GM23248 (cell line): ENCODE measurements around the gene MICB. TPM values are rescaled to one million over a fixed set of nuclear protein-coding genes. Genes with fewer than 3 reads are reported as not detected.

Experiments used
- DNase-seq: peaks from one replicate; pipeline ENCODE4 v3.0.0-alpha.2; 2015
- H2AFZ ChIP-seq: fragments of 200-600 bp; sonication (generic); 2 replicates; pipeline ENCODE4 v1.6.1; 2016; ENCODE audit warnings: antibody characterized with exemption
- H3F3A ChIP-seq: fragments of 200-600 bp; sonication (generic); 2 replicates; pipeline ENCODE4 v1.6.1; 2016; ENCODE audit warnings: mild to moderate bottlenecking, antibody characterized with exemption, mixed run types; ENCODE audit not compliant: insufficient read depth
- H3K27ac ChIP-seq: fragments of 200-600 bp; sonication (generic); 2 replicates; pipeline ENCODE4 v1.5.1; 2016; ENCODE audit warnings: mild to moderate bottlenecking
- H3K27me3 ChIP-seq: fragments of 200-600 bp; sonication (generic); replicated peaks from 2 replicates; pipeline ENCODE4 v1.6.1; 2016; ENCODE audit warnings: mild to moderate bottlenecking; ENCODE audit not compliant: insufficient read depth
- H3K36me3 ChIP-seq: fragments of 200-600 bp; sonication (generic); 2 replicates; pipeline ENCODE4 v1.6.1; 2016; ENCODE audit warnings: low read depth, mild to moderate bottlenecking
- H3K4me1 ChIP-seq: fragments of 200-600 bp; sonication (generic); 2 replicates; pipeline ENCODE4 v1.6.1; 2016; ENCODE audit warnings: mild to moderate bottlenecking; ENCODE audit not compliant: insufficient read depth
- H3K4me2 ChIP-seq: fragments of 200-600 bp; sonication (generic); one replicate; pipeline ENCODE4 v1.6.1; 2016; ENCODE audit warnings: mild to moderate bottlenecking; ENCODE audit not compliant: unreplicated experiment
- H3K4me3 ChIP-seq: fragments of 200-600 bp; sonication (generic); 2 replicates; pipeline ENCODE4 v1.5.1; 2016; ENCODE audit warnings: mild to moderate bottlenecking
- H3K79me2 ChIP-seq: fragments of 200-600 bp; sonication (generic); 2 replicates; pipeline ENCODE4 v1.6.1; 2016; ENCODE audit warnings: mild to moderate bottlenecking; ENCODE audit not compliant: insufficient read depth
- H3K9ac ChIP-seq: fragments of 200-600 bp; sonication (generic); 2 replicates; pipeline ENCODE4 v1.6.1; 2016; ENCODE audit warnings: mild to moderate bottlenecking
- H3K9me2 ChIP-seq: fragments of 200-600 bp; sonication (generic); 2 replicates; pipeline ENCODE4 v1.6.1; 2016; ENCODE audit warnings: mixed run types, mild to moderate bottlenecking, moderate library complexity; ENCODE audit not compliant: insufficient read depth
- H3K9me3 ChIP-seq: fragments of 200-600 bp; sonication (generic); one replicate; pipeline ENCODE4 v1.6.1; 2017; ENCODE audit warnings: low read depth
- H4K20me1 ChIP-seq: fragments of 200-600 bp; sonication (generic); 2 replicates; pipeline ENCODE4 v1.6.0; 2016; ENCODE audit not compliant: insufficient read depth
- EZH2 ChIP-seq: fragments of 200-600 bp; sonication (generic); IDR thresholded peaks from 2 replicates; pipeline ENCODE4 v1.6.1; 2018; ENCODE audit warnings: antibody characterized with exemption, mild to moderate bottlenecking; ENCODE audit not compliant: insufficient read depth, poor library complexity, severe bottlenecking
- EZH2phosphoT487 ChIP-seq: fragments of 200-600 bp; sonication (generic); IDR thresholded peaks from 2 replicates; pipeline ENCODE4 v1.6.1; 2018; ENCODE audit warnings: antibody characterized with exemption, moderate library complexity, mild to moderate bottlenecking, low read depth; ENCODE audit not compliant: insufficient read depth
- WGBS, 2 experiments: methylation state at CpG; one replicate each; pipeline ENCODE4 v1.1.6; 2015 to 2017; ENCODE audit warnings: low lambda C conversion rate in 2 of 2, low coverage in 1 of 2; ENCODE audit errors: missing lambda C conversion rate in 2 of 2; 5-methylcytosine and 5-hydroxymethylcytosine counted together
- in situ Hi-C: fragments of 300-500 bp; cut with MboI; formaldehyde crosslinking; loops from 2 replicates; pipeline ENCODE4 v1.15.0; 2020
- polyA plus RNA-seq: library from polyadenylated mRNA; unstranded; fragments of >200 nt; fragmentation: Nextera tagmentation; extraction: Ambion mirVana; gene quantifications from 2 replicates; pipeline ENCODE4 v1.2.1, GENCODE V29; 2016
- total RNA-seq: library from RNA; depleted of rRNA; stranded (reverse); fragments of >200 nt; shearing (Covaris generic); gene quantifications from 2 replicates; pipeline ENCODE4 v1.2.3, GENCODE V29; 2014

Gene MICB
- total and polyA plus RNA-seq, 2 experiments from 2014 or later = 4.1 to 4.2 TPM

DNA sequence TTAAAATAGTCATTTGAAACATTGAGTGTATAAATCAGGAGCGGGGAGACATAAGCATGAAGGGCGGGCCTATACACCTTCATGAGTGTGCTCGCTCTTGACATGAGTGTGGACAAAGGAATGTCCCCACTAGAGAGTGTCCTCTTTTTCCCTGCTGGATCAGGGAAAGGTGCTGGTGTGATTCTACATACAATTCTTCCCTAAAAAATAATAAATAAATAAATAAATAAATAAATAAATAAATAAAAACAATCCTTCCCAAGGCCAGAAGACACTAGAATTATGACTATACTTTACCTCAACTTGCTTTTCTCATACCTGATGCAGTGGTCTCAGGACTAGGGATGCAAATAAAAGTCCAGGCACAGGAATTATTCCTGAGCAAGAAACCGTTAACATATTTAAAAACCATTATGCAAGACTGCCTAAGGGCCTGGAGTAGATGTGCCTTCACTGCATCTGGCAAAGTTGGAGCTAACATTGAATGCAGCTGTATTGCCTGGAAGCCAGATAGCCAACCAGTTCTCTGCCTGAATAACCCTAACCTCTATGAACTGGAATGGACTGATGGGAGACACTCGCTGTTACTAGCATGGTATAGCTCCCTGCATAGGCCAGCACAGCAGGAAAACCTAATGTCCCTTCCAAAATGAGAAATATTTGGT, 37.5 kb upstream of the MICB start:
- H3K9me3 ChIP-seq = no peaks in the 10 kb centered on the region
- no peaks in the 10 kb centered on the region for H3K36me3 ChIP-seq
- no peaks in the 10 kb centered on the region for H3K27me3 ChIP-seq
- TF ChIP-seq EZH2phosphoT487 (no peak), EZH2 (no peak)
- in situ Hi-C loops = no loop called here
- no peak overlapping the region for H3K4me2 ChIP-seq
- DNase-seq = no peak
- H2AFZ ChIP-seq = no peak overlapping the region
- no peak overlapping the region for H3K27ac ChIP-seq
- no peak overlapping the region for H3K9ac ChIP-seq
- H3K4me3 ChIP-seq = no peak overlapping the region
- peaks cover 4% of the 10 kb centered on the region; the same call in 1 of the 2 replicates for H3F3A ChIP-seq
- WGBS, 2 experiments = 94% methylated on average over 5 of the region's 5 CpGs
- H3K9me2 ChIP-seq = no peaks in the 10 kb centered on the region
- no peaks in the 10 kb centered on the region; the same call in 1 of the 2 replicates for H3K4me1 ChIP-seq
- H4K20me1 ChIP-seq = no peaks in the 10 kb centered on the region
- no peaks in the 10 kb centered on the region for H3K79me2 ChIP-seq

DNA sequence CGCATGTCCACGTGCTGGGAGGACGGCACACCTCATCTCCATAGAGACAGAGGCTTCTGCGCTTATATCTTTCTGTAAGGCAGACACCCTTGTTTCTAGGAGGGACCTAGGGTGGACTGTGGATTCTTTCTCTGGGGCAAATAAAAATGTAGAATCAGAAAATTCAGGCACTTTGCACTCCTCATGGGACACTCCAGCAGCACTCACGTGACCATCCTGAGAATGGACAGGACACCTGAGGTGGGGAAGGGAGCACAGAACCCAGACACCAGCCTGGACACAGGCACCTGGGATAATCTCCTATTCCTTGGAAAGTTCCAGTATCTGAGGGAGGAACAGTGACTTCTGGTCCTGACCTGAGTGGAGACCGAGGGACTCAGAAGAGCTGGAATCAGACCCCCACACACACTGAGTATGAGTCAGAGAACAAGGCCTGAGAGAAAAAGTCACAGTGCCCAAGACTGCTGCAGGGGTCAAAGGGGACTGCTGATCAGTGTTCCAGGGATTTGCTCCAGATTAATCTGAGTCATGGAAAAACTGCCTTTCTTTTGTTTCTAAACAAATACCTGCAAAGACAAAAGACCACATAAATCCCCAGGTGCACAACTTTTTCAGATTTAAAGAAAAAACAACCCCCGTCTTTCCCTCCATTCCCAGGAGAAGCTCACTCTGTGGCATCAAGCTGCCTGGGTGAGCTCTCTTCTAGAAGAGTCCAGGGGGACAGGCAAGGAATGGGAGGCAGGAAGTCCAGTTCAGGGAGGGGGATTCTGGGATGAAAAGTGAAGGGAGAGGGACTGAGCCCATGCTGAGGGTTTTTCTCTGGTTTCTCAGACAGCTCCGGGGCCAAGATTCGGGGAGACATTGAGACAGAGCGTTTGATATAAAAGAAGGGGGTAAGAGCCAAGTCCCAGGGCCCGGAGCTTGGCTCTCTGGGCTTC, 35.6 kb upstream of the MICB start:
- Histone ChIP-seq H4K20me1 (no peaks in the 10 kb centered on the region), H3K4me3 (peak overlapping the region; percentile 57), H3K9me2 (no peaks in the 10 kb centered on the region), H3F3A (peaks cover 4% of the 10 kb centered on the region; the same call in 1 of the 2 replicates), H3K9ac (peak overlapping the region; percentile 43; the same call in 1 of the 2 replicates), H3K9me3 (no peaks in the 10 kb centered on the region), H2AFZ (peak overlapping the region; percentile 74), H3K36me3 (no peaks in the 10 kb centered on the region), H3K27ac (no peak overlapping the region), H3K27me3 (no peaks in the 10 kb centered on the region), H3K79me2 (no peaks in the 10 kb centered on the region), H3K4me2 (peak overlapping the region; percentile 59), H3K4me1 (no peaks in the 10 kb centered on the region; the same call in 1 of the 2 replicates)
- DNase-seq = peak; percentile 40
- in situ Hi-C loops = no loop called here
- TF ChIP-seq EZH2 (no peak), EZH2phosphoT487 (no peak)
- WGBS, 2 experiments = 53 to 54% methylated on average over 11 of the region's 11 CpGs

DNA sequence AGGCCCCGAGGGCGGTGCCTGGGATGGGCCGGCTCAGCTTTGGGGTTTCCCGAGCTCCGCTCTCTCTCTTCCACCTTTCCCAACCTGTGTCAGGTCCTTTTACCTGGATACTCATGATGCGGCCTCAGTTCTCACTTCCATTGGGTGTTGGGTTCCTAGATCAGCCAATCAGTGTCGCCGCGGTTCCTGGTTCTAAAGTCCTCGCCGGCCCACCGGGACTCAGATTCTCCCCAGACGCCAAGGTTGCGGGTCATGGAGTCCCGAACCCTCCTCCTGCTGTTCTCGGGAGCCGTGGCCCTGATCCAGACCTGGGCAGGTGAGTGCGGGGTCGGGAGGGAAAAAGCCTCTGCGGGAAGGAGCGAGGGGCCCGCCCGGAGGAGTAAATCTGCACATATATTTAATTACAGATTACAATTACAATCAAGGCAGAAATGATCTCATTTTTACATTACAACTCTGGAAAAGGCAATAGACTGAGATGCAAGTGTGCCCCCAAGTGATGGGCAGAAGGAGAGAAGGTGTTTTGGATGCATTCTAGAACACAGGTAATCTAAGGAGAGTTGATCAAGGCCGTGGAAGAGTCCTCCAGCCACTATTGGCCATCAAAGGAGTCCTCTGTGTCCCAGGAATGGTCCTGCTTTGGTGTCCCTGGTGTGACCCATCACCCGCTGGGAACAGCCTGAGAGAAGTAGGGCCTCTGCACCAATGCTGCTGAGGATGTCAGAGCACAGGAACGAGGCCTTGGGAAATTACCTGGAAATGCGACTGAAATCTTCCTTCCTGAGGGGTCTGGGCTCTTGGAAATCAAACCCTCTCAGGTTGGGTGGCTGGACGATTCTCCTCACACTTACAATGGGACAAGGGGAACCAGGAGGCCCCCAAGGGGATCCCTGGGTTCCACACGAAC, 34.7 kb upstream of the MICB start:
- Histone ChIP-seq H3K4me1 (no peaks in the 10 kb centered on the region; the same call in 1 of the 2 replicates), H3K4me2 (peak overlapping the region; percentile 59), H3K36me3 (no peaks in the 10 kb centered on the region), H4K20me1 (no peaks in the 10 kb centered on the region), H3K9ac (peak overlapping the region; percentile 43), H3K27me3 (no peaks in the 10 kb centered on the region), H2AFZ (peak overlapping the region; percentile 74), H3K9me2 (no peaks in the 10 kb centered on the region), H3K79me2 (no peaks in the 10 kb centered on the region), H3K27ac (no peak overlapping the region), H3F3A (peaks cover 4% of the 10 kb centered on the region; the same call in 1 of the 2 replicates), H3K9me3 (no peaks in the 10 kb centered on the region), H3K4me3 (peak overlapping the region; percentile 57)
- 21% methylated on average over 28 to 29 of the region's 29 CpGs for WGBS, 2 experiments
- DNase-seq = peak; percentile 87
- in situ Hi-C loops = no loop called here
- no peak for TF ChIP-seq EZH2
- TF ChIP-seq EZH2phosphoT487 = no peak
